ENCODE data around the gene C8B. TPM values are rescaled to one million over a fixed set of nuclear protein-coding genes. Genes with fewer than 3 reads are reported as not detected.

The C8B gene
- total and polyA plus RNA-seq, 9 of the 15 experiments (the other 6 are each of a cell fraction or from before 2014, with no cell fraction given) = not detected

- no peak for TF ChIP-seq RREB1 (CRISPR knock-in tag; IDR thresholded peaks at IDR 0.05)
- TF ChIP-seq EWSR1 (IDR thresholded peaks at IDR 0.05; ENCODE audit: borderline replicate concordance, low read depth, partially characterized antibody) = no peak
- no peak for TF ChIP-seq ZNF507 (tag; conservative IDR thresholded peaks at IDR 0.05)
- no peak for TF ChIP-seq NCOR1 (IDR thresholded peaks at IDR 0.05)
- TF ChIP-seq ZNF655 (CRISPR knock-in tag; IDR thresholded peaks at IDR 0.05) = no peak
- TF ChIP-seq KDM5B (IDR thresholded peaks at IDR 0.05; ENCODE audit: insufficient replicate concordance, low read depth, low read length) = no peak
- no peak for TF ChIP-seq DPF2 (IDR thresholded peaks at IDR 0.05)
- no peak for TF ChIP-seq PTBP1 (IDR thresholded peaks at IDR 0.05; ENCODE audit: low read depth, low read length)
- no peak for TF ChIP-seq CBX1 (IDR thresholded peaks at IDR 0.05; ENCODE audit: low read depth)
- no peak for TF ChIP-seq LCOR (CRISPR knock-in tag; IDR thresholded peaks at IDR 0.05)
These were observed 1.5 kb upstream of the C8B start (continued) for GRCh38 chr1:56967355-56967754.
